Stimulated activated CD8-positive, alpha-beta memory T cell treated with anti-CD3 and anti-CD28 coated beads, Interleukin-7, amount 100 ng/mL, for 24 hours (primary cell): ENCODE results near the gene EVL.
A peak's percentile ranks its signal among the peaks of the same experiment; 100 is the strongest.

Source experiments
- DNase-seq: peaks from one replicate; pipeline ENCODE4 v3.0.0-alpha.2; 2020; ENCODE audit warnings: low read depth

EVL gene

DNA sequence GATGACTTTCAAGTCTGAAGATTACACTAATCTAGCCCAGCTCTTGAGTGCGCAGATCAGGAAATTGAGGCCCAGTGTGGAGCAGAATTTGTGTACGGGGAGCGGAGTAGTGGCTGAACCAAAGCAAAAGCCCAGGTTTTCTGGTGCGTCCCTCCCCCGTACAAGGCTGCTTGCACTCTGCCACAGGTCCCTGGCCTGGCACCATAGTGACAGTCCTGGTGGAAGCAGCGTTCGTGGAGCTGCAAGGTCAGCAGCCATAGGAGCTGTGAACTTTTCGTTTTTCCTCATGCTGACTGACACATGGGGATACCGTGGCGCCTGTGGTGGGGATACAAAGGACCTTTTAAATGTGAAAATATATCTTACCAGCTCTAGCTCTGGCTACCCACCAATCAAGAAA, 1.7 kb downstream of the EVL start:
- DNase-seq, result no peak

DNA sequence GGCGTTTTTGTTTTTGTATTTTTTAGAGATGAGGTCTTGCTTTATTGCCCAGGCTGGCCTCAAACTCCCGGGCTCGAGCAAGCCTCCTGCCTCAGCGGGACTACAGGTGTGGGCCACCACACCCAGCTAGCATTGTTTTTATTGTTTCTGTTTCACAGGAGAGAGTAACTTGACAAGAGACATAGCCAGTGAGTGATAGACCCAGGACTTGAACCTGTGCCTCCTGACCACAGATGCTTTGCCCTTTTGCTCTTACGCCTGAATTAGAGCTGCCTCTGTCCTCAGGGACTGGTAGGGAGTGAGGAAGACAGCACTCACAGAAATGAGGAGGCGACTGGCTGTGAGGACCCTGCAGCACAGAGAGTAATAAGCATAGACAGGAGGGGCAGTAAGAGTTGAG, 2.3 kb downstream of the EVL start:
- DNase-seq, result no peak

DNA sequence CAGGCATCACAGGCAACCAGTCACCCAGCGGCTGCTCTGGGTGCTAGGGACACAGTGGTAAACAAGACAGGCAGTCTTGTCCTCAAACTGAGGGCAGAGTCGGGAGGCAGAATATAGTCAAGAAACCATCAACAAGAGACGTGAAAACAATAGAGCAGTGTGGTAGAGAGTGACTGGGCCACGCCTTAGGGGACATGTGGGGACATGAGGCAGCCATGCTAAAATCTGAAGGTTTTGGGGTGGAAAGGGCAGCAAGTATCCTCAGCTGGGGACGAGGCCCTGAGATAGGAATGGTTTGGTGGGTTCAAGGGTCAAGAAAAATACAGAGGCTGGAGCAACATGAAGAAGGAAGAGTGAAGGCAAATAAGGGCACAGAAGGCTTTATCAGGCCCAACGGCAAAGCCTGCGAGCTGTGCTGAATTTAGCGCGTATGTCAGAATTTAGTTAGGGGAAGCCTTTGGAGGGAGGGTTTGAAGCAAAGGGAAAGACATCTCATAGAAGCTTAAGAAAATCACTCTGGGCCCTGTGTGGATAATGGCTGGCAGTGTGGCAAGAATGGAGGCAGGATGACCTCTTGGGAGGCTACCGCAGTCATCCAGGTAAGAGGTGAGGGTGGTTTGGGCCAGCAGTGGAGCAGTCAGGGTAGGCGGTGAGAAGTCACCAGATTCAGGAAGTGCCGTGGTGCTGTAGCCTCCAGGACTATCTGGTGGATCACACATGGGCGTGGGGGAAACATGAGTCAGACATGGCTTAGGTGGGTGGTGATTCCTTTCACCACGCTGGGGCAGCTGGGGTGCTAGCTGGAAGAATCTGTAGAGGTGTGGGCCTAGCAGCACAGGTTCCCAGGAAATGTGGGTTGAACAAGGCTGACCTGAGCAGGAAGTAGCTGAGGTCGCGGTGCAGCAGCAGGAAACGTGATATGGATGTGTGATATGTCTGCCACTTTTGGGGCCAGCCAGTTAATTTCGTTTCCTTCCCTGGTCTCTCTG, 3.0 kb downstream of the EVL start:
- peak; percentile 72 for DNase-seq

DNA sequence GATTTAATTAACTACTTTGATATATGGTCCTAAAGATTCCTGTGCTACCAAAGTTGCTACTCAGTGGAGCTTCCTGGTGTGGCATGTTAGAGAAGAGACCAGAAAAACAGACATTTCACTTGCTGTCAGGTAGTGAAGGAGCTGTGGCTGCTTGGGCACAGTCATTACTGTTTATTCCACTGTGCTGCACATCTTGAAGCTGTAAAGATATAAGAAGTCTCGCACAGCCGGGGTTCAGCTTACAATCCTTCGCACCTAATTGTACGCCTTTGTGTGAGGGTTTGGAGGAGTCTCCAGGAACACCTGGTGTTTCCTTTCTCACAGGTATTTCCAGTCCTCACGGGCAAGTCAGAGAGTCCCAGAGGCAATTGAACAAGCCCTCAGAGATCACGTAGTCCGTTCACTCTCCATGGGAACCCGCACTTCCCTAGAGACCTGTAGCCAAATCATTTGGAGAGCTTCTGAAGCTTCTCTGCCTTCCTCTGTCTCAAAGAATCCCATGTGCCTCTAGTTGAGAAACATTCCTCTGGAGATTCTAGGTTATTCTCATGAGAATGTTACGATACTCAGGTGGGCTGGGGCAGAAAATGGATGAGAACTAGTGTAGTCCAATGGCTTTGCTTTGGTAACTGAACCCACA, 4.1 kb downstream of the EVL start:
- DNase-seq, result no peak

DNA sequence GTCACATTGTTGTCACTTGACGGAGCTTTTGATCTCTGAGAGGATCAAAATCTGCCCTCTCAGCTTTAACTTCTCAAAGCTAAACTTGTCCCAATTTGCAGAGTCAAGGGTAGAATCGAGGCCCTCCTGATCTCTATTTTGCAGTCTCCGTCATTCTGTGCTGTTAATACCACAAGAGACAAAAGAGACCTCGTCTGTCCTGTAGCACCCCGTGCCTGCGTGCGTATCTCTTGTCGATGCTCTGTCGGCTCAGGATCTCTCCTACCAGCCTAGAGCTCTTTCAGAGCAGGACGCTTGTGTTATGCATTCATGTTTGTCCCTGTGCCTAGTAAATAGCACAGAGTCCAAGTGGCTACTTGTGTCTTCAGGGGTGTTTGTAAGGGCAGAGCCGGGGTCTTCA, 5.1 kb downstream of the EVL start:
- no peak for DNase-seq

DNA sequence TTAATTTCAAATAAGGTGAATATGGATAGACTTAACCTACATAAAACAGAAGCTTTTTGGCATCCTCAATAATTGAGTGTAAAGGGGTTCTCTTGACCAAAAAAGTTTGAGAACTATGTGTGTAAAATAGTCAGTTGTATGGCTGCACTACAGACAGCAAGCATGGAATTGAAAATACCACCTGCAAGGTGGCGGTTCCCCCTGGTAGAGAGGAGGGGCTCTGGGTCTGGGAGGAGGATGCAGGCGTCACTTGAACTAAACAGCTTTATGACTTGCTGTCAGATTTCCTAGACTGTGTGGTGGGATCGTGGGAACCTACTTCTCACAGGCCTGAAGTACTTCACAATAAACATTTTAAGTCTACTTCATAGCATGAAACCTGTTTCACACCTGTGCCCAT, 6.3 kb downstream of the EVL start:
- no peak for DNase-seq

DNA sequence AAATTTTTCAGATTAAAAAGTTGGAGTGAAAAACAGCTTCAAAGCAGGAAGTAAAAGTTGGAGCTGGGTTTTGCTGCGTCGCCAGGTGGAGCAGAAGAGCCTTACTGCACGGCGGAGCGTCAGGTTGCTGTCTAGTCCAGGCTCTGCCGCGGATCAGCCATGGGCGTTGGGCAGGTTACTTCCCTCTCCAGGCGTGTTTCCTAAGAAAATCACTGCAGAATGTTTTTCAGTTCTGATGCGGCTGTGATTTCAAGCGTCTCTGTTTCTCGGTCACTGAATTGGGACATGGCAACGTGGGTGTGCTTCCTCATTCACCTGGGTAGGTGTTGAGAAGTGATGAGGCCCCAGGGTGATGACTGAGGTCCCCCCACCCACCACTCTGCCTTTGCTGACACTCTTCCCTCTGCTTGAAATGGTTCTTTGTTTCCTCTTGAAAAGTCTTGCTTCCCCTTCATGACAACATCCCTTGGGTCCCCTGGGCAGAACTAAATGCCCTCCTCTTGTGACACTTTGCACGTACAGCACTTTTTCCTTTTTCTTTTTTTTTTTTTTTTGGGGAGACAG, 7.6 kb downstream of the EVL start:
- no peak for DNase-seq

DNA sequence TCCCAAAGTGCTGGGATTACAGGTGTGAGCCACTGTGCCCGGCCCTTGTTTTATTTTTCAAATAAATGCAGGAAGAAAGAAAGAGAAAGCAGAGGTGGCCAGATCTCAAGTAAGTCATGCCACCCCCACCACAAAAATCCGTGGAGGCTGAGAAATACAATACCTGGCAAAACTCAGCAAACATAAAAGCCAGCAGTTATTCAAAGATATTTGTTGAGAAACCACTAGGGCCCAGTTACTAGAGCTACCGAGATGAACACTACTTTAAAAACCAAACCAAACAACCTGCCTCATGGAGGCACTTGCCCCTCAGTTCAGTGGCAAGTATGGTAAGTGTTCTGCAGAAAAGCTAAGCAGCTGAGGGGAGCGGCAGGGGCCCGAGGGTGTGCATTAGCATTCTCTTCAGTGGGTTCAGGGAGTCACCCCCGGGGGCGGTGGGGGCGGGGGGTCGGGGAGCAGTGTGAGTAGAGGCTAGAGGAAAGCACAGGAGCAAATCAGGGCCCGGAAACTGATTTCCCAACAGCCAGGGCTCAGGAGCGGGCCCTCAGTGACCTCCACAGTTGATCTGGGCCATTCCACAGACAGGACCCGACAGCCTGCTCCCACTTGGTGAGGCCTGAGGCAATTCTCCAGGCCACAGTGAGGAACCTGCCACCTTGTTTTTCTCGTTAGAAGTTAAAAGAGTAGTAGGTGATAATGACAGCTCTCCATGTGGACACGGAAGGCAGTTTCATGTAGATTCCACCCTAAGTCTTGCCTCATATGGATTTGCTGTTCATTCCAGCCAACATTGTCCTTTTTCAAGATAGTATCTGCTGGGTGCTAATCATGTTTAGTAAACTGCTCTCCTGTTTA, 8.6 kb downstream of the EVL start:
- DNase-seq, result no peak

DNA sequence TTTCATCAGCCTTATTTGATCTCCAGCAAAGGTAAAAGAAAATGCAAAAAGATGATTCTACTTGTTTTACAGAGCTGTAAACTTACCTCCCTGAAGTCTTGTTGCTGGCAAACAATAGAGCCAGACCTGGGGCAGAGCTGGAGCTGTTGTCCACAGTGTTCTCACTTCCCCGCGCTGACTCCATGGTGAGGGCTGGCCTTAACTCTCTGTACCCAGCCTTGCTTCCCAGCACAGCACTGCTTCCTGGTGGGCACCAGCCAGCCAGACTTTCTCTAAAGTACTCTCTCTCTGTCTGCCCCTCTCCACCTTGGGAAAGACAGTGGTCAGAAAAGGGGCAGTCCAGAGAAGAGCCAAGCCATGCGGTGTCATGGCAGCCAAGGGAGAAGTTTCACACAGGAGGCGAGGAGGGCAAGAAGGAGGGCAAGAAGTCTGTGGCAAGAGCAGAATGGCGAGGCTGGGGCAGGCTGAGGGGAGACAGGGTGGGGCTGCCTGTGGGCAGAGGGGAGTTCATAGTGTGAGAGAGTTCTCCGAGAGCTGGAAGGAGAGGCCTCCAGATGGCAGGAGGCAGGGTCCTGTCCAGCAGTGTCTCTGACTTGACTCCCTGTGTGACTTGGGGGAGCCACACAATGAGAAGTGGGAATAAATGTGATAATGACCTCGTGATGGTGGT, 9.3 kb downstream of the EVL start:
- no peak for DNase-seq

DNA sequence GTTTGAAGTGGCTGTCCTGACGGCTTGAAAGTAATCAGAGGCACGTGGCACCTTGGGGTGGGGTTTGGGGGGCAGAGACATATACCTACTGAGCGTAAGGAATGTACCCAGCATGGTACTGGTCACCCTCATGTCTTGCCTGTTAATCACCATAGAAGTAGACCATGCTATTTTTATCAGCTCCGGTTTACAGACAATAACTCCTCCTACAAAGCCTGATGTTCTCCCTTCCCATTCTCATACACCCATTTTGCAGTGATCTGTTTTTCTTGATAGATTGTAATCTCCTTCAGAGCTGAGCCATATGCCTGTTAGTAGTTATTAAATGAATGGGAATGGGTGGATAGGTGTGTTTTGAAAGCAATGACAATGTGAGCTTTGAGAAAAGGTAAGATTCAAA, 10.5 kb downstream of the EVL start:
- no peak for DNase-seq

DNA sequence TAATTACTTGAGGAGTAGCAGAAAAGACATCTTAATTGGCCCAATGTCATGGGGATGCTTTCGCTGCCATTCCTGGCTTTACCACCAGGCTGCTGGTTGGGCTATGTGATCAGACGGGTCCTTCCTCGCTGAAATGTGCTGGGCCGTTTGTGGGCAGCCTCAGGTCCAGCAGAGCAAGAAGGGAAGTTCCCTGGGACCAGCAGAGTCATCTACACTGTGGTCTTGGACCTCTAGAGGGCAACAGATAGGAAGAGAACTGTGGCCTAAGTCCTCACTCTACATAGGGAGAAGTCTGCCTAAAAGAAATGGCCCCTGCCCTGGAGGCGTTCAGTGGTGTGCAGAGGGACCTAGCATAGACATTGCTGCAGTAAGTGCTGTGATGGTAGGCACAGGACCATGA, 10.9 kb downstream of the EVL start:
- no peak for DNase-seq

DNA sequence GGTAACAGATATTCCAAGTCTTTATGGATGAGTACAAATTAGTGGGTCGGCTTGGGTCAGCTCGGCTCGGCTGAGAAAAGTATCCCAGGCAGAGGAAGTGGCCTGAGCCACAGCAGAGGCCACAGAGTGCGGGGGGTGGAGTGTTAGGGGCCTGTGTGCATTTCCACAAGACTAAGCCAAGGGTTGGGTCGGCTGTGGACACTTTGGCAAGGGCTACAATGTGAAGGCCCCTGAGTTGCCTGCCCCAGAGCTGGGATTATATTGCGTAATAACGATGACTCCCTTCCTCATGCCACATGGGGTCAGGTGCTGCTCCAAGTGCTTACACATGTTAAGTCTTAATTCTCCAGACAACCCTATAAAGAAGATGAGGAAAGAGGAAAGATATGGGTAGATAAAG, 11.4 kb downstream of the EVL start:
- DNase-seq, result no peak

DNA sequence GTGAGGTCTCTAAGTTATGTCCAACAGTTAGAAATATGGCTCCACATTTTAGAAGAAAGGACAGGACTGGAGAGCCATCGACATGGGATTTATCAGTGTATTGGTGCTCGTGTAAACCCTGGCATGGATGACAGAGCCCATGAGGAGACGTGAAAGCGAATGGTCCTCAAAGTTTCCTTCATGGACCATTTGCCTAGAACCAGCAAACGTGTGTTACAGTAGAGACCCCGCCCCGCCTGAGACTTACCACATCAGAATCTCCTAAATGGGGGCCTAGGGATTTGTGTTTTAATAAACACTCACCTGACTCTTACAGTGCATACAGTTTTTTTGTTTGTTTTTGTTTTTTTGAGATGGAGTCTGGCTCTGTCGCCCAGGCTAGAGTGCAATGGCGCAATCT, 12.2 kb downstream of the EVL start:
- DNase-seq, result no peak

DNA sequence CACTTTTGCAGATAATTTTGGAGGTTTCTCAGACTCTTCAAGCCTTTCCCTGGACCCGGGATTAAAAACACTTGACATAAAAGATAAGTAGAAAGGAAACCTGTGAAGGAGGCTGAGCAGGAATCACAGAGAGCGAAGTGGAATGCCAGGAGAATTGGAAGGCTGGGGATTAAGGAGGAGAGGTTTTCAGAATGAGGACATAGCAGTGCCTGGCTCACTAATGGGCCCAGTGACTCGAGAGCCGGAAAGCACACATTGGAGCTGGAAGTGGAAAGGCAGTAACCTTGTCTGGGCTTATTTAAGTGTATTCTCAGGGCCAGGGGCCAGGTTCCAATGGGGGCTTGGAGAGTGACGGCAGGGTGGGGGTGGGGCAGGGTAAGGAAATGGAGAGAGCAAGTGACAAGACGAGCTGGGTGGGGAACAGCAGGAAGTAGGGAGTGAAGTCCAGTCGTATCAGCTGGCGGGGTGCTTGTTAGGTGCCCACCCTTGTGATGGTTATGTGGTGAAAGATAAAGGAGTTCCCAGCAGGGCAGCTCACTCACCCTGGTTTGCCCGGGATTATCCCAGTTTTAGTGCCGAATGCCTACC, 13.1 kb downstream of the EVL start:
- DNase-seq, result no peak

DNA sequence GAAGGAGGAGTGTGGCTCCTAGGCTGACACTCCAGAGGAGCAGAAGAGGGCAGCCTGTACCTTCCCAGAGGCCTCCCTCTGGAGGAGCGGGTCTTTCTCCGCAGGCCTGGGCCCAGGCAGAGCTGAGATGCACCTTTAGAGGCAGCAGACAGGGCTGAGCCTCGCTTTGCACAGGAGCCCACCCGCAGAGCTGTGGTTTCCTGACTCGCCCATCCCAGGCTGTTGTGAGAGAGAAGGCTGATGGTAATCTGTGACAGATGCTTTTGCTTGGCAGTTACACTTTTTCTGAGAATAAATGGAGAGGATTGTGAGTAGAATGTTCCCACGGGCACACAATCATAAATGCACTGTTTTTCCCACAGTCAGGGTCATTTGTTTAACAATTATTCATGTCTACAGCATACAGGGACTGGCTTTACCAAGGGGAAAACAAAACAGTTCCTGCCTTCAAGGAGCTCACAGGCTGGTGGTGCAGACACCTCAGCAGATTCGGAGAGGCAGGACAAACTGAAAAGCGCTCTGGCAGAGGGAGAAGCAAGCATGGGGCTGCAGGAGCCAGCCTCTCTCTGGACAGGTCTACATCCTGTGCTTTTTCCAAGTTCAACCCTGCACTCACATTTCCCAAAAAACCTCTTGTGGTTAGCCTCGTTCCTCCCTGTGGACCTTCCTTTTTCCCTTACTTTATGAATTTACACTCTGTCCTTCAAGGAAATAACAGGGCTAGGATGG, 13.9 kb downstream of the EVL start:
- peak; percentile 59 for DNase-seq

DNA sequence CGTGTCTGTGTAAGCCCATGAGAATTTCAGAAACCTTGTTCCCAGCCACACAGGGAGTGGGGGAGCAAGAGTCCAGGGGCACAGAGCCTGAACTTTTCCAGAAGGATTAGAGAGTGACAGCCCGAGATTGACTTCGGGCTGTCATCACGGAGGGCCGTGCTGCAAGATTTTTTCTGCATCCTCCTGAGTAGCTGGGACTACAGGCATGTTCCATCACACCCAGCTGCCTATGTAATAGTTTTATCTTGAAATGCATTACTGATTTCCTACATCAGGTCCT, 14.4 kb downstream of the EVL start:
- DNase-seq, result no peak

DNA sequence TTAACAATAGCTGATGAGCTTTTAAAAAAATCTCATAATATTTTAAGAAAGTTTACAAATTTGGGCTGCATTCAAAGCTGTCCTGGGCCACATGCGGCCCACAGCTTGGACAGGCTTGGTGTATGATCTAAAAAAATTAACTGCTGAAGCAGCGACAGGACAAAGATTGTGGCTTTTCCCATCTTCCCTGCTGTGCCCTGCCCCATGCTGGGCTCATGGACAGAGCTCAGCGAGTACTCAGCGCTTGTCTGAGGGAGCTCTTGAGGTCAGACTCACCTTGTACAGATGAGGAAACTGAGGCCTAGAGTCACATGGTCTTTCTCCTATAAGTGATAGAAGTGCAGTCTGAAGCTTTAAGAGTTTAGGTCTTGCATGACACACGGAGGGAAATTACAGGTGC, 15.0 kb downstream of the EVL start:
- DNase-seq, result no peak

DNA sequence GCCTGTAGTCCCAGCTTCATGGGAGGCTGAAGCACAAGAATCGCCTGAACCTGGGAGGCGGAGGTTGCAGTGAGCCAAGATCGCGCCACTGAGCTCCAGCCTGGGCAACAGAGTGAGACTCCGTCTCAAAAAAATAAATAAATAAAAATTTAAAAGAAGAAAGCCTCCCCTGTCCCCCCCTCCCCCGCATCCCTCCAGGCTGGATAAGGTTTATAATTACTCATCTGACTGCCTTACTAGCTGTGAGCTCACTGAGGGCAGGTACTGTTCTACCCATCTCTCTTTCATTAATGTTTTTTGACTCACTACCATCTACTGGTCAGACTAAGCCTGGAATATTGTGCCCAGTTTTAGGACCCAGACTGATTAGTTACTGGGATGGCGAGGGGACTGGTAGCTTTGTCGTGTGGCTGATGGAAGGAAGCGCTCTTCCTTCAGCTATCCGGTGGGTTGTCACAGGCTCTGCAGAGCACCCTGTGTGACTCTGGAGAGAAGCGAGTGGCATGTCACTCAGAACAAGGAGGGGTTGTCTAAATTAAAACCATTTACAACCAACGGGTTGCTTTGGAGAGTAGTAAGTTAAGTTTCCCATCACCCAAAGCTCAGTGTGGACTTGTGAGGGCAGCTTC, 16.9 kb downstream of the EVL start:
- no peak for DNase-seq

DNA sequence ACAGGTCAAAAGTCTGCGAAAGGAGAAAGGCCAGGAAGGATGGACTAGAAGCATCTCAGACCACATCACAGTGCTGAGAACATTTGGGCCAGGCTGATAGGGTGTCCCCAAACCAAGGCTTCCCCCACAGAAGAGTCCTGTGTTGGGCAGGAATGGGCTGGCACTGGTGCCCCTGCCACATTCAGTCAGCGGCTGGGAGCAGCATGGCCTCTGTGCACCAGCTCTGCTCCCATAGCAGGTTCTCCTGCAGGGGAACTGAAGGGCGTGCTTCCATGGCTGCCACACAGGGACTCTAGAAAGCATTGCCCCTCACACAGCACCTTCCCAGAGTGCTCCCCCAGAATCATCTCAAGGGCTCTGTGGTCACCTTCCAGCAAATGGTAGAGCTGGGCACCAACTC, 17.5 kb downstream of the EVL start:
- no peak for DNase-seq

DNA sequence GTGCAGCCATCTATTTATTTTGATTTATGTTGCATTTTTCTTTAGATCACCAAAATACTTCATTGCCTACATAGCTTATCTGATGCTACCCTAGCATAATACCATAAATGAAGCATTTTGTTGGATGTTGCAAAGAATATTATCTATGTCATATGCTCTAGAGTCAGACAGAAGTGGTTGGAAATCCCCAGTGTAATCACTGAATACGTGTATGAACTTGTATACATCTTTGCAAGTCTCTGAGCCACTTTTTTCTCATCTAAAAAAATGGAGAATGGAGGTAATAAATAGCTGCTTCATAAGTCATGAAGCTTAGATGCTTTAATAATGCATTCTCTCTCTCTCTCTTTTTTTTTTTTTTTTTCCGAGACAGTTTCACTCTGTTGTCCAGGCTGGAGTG, 18.5 kb downstream of the EVL start:
- no peak for DNase-seq

DNA sequence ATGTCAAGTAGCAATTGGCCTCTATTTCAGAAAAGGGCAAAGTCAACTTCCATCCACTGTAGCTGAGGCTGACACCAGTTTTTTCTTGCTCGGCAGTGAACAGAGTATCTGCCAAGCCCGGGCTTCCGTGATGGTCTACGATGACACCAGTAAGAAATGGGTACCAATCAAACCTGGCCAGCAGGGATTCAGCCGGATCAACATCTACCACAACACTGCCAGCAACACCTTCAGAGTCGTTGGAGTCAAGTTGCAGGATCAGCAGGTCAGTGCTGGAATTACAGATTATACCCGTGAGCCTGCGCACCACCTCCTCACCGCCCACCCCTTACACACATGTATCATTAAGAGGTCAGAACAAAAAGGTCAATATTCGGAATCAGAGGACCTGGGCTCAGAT, 19.4 kb downstream of the EVL start:
- DNase-seq, result no peak
